NCI-H2107 treated with DMSO at 0.1 percent for 48 hours (cell line): Measurements from ENCODE around the gene GOLPH3.
"Not testable (repeated sequence)": the region's sequence is repeated elsewhere in the genome, so short reads cannot be mapped to it uniquely, and the experiment has no call there.

Experiments
- DNase-seq: peaks from one replicate; lab custom pipeline; 2025; ENCODE audit not compliant: unreplicated experiment; lab: John Stamatoyannopoulos, UW

The GOLPH3 gene

DNA sequence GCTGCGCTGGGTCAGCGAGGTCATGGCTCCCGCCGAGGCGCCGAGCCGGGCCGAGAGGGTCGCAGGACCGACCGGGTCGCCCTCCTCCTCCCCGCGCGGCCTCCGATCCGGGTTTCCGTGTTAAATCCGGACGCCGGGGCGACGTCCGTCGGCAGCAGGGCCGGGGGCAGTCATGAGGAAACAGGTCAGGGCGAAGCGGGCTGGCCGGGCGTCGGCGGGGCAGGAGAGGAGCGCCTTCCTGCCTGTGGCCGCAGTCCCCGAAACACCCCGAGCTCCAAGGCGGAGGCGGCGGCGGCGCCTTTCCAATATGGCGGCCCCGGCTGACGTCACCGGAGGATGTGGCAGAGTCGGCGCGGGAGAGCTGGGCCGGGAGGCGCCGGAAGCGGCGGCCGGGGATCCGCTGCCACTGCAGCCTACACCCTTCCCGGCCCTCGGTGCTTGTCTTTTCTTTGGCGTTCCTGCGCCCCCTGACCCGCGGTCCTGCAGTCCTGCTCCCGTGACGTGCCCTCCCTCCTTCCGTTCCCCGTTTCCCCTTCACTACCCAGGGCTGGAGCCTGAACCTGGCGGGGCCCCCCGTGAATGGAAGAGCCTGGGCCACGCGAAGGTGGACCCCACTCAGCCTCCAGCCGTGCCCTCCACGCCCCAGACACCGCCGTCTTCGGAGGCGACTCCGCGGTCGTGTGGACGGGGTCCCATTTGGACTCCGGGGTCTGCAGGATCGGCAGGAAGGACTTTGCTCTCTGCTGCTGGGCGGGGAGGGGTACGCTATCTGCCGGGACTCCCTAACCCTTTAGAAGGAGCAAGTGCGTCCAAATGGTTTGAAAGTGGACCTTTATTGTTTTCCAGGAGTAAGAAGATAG, at the start of gene GOLPH3:
Gene GOLPH3 (minus strand): TSS at position 309 of the 860 bp plus-strand sequence. CDS start 285 bp downstream, at position 24.
- peak; percentile 61 for DNase-seq

DNA sequence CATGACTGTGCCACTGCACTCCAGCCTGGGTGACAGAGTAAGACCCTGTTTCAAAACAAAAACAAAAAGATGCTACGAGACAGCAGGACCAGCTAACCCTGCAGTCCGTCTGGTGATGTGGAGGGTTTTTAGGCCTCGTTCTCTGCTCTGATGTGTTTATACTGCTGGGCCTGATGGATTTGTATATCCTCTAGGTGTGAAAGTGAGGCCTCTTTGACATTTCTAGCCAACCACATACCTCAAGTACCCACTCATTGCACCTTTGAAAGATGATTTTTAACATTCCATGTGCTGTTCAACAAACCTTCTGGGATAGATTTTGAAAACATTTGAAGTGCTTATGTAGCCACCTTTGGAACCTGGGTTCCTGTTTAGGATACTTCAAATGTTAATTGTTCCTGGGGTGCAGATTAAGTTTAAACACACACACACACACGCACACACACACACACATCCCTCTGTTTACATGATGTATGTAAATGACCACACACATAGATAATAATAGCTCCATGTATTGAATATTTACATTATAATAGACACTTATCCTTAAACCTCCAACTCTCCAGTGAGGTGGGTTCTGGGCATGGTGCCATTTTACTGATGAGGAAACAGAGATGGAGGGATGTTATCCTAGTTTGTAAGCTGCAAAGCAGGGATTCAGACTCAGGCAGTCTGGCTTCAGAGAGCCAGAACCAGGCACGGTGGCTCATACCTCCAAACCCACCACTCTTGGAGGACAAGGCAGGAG, 48.8 kb upstream of the GOLPH3 start:
- DNase-seq, result peak; percentile 74

DNA sequence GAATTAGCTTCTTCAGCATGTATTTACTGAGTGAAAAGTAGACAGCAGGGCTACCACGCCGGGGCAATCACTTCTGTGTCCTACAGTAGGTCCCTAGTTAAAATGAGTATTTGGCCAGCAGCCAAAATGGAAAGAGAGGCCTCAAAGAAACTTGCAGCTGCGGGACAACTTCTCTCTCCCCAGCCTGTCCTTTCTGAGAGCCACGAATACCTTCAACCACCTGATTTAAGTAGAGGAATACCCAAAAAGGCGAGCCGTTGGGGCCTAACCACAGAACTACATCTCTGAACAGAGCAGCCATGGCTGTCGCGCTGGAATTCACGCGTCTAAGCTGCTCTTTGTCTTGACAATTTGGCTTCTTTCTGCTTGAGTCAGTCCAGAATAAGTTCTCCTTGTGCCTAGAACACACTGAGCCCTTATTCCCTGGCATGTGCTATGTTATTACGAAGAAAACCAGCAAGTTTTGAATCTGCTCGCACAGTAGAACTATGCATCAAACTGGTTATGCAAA, 43.8 kb upstream of the GOLPH3 start:
- DNase-seq, result no peak

DNA sequence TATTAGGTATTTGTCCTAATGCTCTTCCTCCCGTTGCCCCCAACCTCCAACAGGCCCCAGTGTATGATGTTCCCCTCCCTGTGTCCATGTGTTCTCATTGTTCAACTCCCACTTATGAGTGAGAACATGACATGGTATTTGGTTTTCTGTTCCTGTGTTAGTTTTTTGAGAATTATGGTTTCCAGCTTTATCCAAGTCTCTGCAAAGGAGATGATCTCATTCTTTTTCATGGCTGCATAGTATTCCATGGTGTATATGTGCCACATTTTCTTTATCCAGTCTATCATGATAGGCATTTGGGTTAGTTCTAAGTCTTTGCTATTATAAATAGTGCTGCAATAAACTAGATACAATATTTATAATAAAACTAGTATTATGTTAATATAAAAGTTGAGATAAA, 40.2 kb upstream of the GOLPH3 start:
- not testable (repeated sequence) for DNase-seq

DNA sequence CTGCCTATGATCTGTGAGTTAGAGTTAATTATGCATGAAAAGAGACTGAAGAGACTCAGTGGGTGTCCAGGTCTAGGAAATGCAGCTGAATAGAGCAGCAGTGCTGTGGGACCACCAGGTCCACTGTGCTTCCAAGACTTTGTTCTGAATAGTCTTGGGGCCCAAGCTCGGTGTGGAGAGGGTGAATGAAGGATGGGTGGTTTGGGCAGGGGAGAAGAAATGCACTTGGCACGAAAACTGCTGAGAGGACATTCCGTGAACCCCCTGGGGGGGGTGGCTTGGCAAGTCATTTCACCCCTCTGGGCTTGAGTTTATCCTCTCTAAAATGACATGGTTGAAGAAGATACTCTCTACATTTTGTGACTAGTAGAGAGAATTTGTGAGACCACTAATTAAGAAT, 36.0 kb upstream of the GOLPH3 start:
- no peak for DNase-seq

DNA sequence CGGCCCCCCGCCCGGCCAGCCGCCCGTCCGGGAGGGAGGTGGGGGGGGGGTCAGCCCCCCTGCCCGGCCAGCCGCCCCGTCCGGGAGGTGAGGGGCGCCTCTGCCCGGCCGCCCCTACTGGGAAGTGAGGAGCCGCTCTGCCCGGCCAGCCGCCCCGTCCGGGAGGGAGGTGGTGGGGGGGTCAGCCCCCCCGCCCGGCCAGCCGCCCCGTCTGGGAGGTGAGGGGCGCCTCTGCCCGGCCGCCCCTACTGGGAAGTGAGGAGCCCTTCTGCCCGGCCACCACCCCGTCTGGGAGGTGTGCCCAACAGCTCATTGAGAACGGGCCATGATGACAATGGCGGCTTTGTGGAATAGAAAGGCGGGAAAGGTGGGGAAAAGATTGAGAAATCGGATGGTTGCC, 34.7 kb upstream of the GOLPH3 start:
- not testable (repeated sequence) for DNase-seq

DNA sequence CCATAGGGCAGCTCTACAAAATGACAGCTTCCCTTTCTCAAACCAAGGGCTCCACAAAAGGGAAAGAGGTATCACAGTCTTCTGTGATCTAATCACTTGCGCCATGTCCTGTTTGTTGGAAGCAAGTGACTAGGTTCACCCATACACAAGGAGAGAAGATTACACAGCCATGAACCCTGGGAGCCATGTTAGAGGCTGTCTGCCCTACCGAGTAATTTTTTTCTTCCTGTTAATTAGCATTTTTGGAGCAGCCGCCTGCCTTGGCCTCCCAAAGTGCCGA, 33.2 kb upstream of the GOLPH3 start:
- DNase-seq, result no peak

DNA sequence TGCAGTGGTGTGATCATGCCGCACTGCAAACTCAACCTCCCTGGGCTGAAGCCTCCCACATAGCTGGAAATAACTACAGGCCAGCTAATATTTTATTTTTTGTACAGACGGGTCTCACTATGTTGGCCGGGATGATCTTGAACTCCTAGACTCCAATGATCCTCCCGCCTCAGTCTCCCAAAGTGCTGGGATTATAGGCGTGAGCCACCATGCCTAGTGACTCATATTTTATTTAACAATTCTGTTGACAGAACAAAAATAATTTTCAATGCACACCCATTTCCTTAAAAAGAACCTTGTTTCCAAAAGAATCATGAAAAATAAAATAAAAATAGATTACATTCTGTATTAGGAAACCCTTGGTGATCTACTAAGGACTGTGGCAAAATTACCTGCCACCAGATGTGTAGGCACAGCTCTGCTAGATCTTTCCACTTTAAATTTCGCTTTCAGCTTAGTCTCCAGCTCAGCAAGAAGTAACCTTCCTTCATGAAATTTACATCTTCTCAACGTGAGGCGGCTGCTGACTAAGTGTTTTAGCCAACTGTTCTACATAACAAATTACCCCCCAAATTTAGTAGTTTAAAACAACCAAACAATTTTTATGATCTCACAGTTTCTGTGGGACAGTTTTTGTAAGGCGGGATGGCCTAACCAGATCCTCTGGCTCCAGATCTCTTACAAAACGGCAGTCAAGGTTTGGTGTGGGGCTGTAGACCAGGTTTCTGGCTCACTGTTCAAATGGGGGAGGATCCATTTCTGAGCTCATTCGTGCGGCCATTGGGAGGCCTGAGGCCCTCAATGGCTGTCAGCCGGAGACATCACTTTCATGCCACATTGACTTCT, 32.6 kb upstream of the GOLPH3 start:
- no peak for DNase-seq

DNA sequence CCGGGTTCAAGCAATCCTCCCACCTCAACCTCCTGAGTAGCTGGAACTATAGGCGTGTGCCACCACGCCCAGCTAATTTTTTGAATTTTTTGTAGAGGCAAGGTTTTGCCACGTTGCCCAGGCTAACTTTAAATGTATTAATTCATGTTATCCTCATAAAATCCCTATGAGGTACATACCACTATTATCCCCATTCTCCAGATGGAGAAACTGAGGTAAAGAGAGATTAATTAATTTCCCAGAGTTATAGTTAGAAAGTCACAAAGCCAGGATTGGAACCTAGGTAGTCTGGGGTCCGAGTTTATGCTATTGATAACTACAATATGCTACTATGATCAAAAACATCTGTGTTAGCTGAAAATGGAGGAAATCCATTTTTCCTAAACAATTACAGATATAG, 31.9 kb upstream of the GOLPH3 start:
- DNase-seq, result no peak

DNA sequence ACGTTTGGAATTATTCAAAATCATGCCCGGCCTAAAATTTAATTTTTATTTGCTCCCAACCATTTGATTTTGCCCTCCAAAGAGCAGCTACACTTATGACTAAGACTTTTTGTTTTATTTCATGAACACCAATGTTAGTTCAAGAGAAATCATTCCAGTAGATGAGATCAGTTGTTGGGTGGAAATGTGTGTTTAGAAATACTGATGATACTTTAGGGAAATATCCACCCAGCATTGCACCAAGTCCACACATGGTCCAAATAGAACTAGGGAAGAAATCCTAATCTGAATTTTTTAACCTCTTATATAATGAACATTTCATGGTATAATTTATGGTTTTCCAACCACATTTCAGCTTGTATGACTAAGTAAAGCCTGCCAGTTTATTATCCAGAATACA, 28.3 kb upstream of the GOLPH3 start:
- no peak for DNase-seq

DNA sequence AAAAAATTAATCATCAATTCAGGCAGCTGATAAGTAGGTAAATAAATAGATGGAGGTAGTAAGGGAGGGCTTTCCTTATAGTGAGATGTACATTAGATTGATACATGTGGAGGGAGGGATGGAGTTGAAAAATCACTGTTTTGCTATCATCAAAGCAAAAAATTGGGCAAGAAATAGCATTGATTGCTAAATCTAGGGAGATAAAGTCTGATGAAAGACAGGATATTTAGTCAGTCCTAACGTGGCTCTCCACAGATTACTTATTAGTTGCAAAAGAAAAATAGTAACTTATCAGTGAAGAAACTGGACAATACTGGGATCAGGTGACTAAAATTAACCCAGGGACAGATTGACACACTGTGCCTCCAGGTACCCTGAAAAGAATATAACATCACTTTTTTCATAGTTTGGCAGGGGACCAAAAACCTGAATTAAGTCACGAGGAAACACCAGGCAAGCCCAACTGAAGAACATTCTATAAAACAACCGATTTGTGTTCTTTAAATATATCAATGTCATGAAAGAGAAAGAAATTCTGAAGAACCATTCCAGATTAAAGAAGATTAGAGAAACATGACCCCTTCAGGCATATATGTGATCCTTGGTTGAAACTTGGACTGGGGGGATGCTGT, 27.1 kb upstream of the GOLPH3 start:
- DNase-seq, result no peak

DNA sequence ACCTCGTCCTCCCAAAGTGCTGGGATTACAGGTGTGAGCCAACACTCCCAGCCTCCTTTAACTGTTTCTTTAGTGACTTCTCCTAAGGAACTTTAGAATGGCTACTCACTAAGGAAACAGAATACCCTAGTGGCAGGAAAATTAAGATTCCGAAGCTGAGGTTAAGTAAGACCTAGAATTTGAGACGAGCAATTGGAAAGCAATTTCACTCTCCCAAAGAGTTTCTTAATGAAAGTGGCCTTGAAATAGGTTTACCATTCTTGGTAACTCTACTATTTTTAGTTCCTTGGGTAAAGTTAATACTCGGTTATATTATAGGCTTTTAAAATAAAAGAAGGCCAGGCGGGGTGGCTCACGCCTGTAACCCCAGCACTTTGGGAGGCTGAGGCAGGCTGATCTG, 22.9 kb upstream of the GOLPH3 start:
- no peak for DNase-seq

DNA sequence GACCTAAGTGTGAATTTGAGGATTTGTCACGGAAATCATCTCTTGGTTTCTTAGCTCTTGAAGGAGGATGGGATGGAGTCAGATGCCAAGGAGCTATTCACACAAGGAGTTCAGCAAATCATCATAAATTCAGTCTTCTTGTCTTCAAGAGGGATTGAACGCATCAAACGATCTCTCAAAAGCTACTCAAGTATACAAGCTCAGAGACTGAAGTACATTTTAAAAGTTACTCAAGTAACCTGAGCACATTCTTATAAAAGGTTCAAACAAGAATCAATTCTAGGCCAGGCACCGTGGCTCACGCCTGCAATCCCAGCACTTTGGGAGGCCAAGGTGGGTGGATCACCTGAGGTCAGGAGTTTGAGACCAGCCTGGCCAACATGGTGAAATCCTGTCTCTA, 21.1 kb upstream of the GOLPH3 start:
- DNase-seq, result no peak

DNA sequence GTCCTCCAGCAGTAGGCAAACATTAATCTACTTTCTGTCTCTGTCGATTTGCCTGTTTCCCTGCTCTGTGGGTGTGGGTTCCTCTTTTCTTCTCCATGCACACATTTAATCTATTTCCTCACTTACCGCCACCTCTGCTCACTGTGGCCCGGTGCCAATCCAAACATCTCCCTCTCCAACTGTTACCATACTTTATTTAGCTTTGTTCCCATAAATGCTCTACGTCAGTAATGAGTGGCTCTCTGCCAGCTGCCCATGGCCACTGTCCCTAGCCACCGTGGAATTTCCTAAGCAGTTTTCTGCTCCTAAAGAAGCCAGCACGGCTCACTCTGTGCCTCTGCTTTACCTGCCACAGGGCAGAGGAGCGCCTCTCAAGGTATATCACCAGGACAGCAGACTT, 19.5 kb upstream of the GOLPH3 start:
- DNase-seq, result peak; percentile 95

DNA sequence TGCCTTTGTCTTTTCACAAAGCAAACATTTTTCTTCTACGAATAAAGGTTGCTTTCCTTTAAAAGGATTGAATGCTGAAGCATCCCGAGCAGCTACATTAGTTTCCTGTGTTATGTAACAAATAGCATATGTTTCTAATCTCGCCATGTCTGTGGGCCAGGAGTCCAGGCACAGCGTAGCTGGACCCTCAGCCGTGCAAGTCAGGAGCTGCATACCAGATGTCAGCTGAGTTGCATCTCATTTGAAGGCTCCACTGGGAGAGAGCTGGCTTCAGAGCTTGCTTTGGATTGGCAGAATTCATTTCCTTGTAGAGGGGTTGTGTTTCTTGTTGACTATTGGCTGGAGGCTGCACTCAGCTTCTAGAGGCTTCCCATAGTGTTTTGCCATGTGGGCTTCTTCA, 16.0 kb upstream of the GOLPH3 start:
- DNase-seq, result no peak

DNA sequence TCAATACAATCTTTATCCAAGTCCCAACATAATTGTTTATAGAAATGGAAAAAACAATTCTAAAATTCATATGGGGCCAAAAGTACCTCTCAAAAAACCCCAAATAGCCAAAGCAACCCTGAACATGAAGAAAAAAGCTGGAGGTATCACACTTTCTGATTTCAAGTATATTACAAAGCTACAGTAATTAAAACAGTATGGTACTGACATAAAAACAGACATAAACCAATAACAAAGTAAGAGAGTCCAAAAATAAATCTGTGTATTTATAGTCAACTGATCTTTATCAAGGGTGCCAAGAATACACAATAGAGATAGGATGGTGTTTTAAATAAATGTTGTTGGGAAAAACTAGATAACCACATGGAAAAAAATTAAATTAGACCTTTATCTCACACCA, 13.6 kb upstream of the GOLPH3 start:
- no peak for DNase-seq

DNA sequence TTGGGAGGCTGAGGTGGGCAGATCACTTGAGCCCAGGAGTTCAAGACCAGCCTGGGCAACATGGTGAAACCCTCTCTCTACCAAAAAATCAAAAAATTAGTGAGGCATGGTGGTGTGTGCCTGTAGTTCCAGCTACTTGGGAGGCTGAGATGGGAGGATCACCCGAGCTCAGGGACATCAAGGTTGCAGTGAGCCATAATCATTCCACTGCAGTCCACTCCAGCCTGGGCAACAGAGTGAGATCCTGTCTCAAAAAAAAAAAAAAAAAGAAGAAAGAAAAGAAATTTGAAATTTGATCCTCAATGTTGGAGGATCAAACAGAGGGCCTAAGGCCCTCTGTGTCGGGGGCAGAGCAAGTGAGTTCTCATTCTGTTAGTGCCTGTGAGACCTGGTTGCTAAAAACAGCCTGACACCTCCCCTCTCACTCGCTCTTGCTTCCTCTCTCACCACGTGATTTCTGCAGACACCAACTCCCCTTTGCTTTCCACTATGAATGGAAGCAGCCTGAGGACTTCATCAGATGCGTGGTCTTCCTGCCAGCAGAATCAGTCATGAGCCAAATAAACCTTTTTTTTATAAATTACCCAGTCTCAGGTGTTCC, 8.4 kb upstream of the GOLPH3 start:
- DNase-seq, result no peak

DNA sequence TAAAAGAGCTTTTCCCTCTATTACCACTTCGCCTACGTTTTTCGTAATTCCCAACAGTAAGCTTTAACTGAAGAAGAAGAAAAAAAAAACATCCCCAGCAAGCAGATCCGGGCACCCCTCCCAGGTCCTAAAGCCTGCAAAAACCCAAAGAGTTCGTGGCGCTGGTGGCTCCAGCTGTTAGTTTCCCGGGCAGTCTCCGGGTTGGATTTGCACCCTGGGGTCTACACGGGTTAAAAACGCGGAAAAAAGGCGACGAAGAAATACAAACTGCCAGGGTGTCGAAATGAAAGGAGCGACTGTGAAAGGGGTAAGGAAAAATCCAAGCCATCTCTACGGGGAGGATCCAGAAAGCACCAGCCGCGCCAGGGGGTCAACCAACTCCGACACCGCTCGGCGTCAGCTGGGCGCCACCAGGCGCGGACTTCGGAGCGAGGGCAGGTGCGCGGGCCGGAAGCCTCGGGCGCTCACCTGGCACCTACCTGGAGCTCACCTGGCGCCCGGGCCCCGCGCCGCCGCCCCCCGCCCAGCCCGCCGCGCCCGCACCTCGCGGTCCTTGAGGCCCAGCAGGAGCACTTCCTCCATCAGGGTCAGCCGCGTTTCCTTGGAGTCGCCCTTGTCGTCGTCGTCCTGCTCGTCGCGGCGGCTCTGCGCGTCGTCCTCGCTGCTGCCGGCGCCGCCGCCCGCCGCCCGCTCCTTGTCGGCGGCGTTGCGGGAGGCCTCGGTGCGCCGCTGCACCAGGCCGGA, 680 bp downstream of the GOLPH3 start:
- peak; percentile 78 for DNase-seq

DNA sequence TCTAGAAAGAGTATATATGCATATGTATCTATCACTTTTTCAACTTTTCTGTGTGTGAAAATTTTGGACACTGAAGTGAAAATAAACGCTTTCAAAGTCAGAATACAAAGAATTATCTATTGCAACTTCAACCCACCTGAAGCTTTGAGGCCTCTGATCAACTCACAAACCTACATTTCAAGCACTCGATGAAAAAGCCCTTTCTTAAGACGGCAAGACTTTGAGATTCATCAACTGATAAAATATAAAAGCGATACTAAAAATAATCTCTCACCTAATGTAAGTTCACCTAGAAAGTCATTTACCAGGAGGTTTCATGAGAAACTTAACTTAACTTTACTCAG, 1.2 kb downstream of the GOLPH3 start:
- DNase-seq, result no peak
